Skin epidermis (tissue), 12 donors: ENCODE data around the gene NOB1.
"Not testable (repeated sequence)": the region's sequence is repeated elsewhere in the genome, so short reads cannot be mapped to it uniquely, and the experiment has no call there.

Experiments
- H3K27ac ChIP-seq, 21 experiments: fragments of 200-600 bp; sonication (generic) in 11 of 21; one replicate each; pipeline ENCODE4 v1.5.0; 2020; ENCODE audit warnings: mild to moderate bottlenecking in 3 of 21, inconsistent platforms in 2 of 21, moderate library complexity in 2 of 21
- H3K4me3 ChIP-seq, 7 experiments: fragments of 200-600 bp; sonication (generic) in 2 of 7; one replicate each; pipeline ENCODE4 v1.5.0; 2020; ENCODE audit warnings: inconsistent platforms in 2 of 7, mild to moderate bottlenecking in 2 of 7, moderate library complexity in 1 of 7

The NOB1 gene

DNA sequence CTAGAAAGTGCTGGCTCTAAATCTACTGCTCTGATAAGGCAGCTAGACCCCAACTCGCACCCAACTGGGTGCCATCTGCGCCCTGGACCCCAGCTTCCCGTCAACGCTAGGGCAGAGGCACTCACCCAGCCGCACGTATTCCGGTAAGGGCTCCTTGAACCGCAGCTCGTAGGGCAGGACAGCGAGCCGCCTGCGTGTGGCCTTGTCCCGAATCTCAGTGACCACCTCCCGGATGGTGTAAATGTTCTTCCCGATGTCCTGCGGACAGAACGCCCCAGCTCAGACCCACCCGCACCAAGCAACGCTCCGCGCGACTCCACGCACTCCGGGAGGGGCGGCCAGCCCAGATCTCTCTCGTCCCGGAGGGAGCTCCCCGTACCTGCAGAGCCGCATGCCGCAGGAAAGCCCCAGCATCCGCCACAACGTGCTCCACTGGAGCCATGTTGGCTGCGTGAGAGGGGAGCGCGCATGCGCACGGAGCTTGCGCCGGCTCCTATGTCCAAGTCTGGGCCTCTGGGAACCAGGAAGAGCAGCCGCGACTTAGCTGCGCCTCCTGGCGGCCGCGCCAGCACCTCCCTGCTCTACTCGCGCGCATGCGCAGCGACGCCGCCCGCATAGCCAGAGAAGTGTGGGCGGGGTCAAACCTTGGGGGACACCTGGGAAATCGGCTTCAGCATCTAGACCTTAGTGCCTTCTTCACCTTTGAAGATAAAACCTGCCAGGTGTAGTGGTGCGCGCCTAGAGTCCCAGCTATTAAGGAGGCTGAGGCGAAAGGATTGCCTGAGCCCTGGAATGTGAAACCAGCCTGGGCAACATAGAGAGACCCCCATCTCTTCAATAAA, at the start of gene NOB1:
Gene NOB1, minus strand, starts transcription at position 458 of the 842 bp plus-strand sequence. Its CDS starts 16 bp downstream, at position 442.
- H3K27ac ChIP-seq = peak within 1 kb of the TSS; percentile 47 to 93 (median 86)

DNA sequence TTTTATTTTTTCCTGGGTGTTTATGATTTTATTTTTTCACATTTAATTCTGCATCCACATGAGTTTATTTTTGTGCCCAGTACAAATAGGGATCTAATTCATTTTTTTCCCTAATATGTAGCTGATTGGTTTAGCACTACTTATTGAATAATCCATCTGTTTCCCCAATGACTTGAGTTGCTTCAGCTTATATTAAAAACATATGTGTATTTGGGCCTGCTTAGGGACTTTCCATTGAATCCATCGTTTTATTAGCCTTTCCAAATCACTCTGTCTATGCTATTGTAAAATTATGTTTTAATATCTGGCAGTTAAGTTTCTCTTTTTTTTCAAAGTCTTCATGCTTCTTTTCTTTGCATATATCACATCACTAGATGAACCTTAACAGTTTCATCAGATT, 49.6 kb upstream of the NOB1 start:
- Histone ChIP-seq H3K27ac (peak overlapping the region in 1 of 21 experiments; percentile 8), H3K4me3 (no peak overlapping the region)

More for the DNA sequence above, at the start of gene NOB1:
- peak within 1 kb of the TSS; percentile 70 to 96 (median 80) for H3K4me3 ChIP-seq

DNA sequence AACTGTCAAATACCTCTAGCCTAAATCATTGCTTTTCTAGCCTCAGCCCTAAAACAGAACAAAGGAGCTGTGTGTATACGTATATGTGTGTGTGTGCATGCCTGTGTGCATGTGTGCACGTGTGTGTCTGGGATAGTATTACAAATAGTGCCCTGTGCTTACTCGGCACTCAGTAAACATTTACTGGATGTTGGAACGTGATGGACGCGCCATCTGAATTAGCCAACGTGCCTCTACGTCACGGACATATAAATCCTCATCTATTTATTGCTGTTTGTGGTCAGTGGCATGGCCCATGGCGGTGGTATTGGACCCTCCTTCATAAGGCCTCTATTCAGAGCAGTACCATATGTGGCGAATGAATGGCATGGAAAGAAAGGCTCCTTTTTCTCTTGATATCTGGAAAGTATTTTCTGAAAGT, 44.9 kb upstream of the NOB1 start:
- Histone ChIP-seq H3K27ac (no peak overlapping the region), H3K4me3 (no peak overlapping the region)

DNA sequence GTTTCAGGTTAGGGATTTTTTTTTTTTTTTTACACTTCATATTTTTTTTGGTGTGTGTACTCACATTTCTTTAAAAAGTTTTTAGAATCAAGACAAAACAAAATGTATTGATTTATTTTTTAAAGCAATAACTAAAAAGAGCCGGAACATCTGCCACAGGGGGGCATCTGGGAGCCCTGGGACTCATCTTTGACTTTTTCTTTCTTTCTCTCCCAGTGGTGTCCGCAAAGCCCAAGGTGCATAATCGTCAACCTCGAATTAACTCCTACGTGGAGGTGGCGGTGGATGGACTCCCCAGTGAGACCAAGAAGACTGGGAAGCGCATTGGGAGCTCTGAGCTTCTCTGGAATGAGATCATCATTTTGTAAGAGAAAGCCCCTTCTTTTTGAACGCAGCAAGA, 43.7 kb upstream of the NOB1 start:
- H3K27ac ChIP-seq = no peak overlapping the region
- H3K4me3 ChIP-seq = no peak overlapping the region

DNA sequence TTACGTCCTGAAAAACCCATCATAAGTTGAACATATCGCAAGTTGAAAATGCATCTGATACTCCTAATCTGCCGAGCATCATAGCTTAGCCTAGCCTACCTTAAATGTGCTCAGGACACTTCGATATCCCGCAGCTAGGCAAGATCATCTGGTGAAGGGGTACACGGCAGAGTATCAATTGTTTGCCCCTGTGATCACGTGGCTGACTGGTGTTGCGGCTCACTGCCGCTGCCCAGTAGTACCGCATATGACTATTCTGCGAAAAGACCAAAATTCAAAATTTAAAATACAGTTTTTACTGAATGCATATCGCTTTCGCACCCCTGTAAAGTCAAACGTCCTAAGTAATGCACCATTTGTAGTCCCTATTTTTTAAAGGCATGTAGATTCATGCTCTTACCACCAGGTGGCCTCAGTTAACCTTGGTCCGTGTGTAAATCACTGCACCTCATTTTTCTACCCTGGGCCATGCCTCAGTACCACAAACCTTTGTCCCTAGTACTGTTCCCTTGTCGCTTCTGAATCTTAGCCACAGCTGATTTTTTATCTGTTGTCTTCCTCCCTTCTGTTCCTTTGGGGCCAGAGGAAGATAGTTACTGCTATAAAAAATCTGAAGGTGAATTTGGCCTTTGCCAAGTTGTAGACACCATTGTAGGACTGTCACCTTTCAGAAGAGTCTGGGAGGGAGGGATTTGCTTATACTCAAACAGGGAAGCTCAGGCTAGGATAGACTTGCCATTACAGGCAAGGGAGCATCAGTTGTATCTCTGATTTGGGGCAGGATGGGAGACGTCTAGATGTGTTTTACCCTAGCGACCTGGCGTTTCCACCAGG, 41.8 kb upstream of the NOB1 start:
- Histone ChIP-seq H3K4me3 (no peak overlapping the region), H3K27ac (no peak overlapping the region)

DNA sequence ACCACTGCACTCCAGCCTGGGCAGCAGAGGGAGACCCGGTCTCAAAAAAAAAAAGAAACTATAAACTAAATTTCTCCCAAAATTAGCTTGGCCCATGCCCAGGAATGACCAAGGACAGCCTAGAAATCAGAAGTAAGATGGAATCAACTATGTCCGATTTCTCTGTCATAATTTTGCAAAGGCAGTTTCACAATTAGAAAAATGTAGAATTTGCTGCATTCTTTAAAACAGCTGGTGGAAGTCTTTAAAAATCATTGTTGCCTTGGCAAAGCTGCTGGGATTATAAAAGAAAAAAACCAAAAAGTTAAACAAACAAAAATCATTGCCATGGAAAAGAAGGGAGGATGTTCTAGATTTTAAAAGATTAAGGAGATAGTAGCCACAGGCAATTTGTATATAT, 39.8 kb upstream of the NOB1 start:
- H3K4me3 ChIP-seq = no peak overlapping the region
- no peak overlapping the region for H3K27ac ChIP-seq

DNA sequence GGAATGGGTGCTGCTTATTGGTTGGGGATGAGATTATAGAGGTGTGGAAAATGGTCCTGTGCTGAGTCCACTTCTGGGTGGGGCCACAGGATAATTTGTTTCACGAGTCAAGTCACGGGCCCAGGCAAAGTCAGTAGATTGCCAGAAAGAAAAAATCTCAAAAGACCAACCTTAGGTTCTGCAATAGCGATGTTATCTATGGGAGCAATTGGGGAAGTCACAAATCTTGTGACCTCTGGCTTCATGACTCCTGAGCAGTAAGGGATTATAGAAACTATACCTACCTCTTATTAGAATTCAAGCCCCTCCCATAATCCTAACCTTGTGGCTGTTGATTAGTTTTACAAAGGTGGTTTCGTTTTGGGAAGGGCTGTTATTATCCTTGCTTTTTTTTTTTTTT, 38.8 kb upstream of the NOB1 start:
- Histone ChIP-seq H3K27ac (no peak overlapping the region), H3K4me3 (no peak overlapping the region)

DNA sequence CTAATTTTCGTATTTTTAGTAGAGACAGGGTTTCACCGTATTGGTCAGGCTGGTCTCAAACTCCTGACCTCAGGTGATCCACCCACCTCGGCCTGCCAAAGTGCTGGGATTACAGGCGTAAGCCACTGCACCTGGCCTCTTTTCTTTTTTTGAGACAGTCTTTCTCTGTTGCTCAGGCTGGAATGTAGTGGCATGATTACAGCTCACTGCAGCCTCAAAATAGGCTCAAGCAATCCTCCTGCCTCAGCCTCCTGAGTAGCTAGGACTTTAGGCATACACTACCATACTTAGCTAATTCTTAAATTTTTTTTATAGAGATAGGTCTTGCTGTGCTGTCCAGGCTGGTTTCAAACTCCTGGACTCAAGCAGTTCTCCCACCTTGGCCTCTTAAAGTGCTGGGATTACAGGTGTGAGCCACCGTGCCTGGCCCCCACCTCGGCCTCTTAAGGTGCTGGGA, 36.7 kb upstream of the NOB1 start:
- not testable (repeated sequence) for H3K4me3 ChIP-seq, H3K27ac ChIP-seq

DNA sequence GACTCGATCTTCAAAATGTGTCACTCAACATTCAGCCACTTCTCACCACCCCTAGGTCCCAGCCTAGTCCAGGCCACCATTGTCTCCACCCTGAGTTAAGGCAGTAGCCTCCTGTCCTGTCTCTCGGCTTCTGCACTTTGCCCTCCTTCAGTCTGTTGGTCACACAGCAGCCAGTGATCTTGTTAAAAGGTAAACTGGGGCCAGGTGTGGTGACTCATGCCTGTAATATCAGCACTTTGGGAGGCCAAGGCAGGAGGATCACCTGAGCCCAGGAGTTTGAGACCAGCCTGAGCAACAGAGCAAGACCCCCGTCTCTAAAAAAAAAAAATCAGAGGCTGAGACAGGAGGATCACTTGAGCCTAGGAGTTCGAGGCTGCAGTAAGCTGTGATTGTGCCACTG, 33.2 kb upstream of the NOB1 start:
- H3K4me3 ChIP-seq = no peak overlapping the region
- H3K27ac ChIP-seq = no peak overlapping the region

DNA sequence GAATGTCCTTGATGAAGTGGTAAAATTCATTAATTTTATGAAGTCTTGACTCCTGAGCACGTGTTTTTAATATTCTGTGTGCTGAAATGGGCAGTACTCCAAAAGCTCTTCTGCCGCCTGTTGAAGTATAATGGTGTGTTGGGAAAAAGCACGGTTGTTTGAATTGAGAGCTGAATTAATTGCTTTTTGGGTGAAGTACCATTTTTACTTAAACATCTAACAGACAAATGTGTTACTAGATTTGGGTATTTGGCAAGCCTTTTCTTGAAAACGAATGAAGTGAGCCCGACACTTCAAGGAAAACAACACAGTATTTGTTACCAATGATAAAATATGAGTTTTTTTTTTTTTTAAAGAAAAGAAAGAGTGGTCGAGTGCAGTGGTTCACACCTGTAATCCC, 29.9 kb upstream of the NOB1 start:
- Histone ChIP-seq H3K4me3 (no peak overlapping the region), H3K27ac (no peak overlapping the region)

DNA sequence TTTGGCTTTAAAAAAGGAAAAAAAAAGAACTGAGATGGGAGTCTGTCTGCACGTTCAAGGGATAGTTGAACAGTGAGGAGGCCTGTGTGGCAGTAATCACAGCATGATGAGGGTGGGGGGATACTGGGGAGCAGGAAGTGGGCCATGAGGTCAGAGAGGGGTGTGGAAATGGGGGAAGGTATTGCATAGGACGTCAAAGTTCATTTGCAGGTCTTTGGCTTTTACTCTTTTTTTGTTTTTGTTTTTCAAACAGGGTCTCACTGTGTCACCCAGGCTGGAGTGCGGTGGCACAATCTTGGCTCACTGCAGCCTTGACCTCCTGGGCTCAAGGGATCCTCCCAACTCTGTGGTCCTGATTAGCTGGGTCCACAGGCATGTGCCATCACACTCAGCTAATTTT, 26.4 kb upstream of the NOB1 start:
- H3K4me3 ChIP-seq = no peak overlapping the region
- no peak overlapping the region for H3K27ac ChIP-seq

DNA sequence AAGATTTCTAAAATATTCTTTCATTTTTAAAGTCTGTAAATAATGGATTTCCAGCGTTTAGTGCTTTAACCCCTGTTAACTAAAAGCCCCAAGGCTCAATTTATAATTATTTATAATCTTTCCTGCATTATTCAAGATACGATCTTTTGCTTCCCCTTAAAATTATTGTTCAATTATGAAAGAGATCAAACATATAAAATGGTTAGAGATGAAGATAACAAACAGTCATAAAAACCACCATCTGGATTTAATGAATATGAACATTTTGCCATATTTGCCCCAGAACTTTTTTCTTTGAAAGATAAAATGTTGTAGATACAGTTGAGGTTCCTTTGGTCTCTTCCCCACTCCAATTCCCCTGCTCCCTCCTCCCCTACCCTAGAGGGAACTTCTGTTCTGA, 25.0 kb upstream of the NOB1 start:
- Histone ChIP-seq H3K4me3 (no peak overlapping the region), H3K27ac (no peak overlapping the region)

DNA sequence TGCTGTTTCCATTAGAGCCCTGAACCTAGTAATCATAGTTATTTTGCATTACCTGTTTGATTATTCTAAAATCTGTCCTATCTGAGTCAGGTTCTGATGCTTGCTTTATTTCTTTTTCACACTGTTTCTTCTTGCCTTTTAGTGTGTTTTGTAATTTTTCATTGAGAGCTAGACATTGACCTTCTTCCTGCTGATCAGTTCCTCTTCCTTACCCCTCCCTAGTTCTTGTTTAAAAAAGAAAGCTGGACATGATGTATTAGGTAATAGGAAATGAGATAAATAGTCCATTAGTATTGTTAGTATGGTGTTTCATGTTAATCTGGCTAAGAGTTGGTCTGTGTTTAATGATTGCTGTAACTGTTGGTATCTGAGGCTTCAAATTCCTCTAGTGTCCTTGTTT, 20.8 kb upstream of the NOB1 start:
- H3K27ac ChIP-seq = no peak overlapping the region
- H3K4me3 ChIP-seq = no peak overlapping the region

DNA sequence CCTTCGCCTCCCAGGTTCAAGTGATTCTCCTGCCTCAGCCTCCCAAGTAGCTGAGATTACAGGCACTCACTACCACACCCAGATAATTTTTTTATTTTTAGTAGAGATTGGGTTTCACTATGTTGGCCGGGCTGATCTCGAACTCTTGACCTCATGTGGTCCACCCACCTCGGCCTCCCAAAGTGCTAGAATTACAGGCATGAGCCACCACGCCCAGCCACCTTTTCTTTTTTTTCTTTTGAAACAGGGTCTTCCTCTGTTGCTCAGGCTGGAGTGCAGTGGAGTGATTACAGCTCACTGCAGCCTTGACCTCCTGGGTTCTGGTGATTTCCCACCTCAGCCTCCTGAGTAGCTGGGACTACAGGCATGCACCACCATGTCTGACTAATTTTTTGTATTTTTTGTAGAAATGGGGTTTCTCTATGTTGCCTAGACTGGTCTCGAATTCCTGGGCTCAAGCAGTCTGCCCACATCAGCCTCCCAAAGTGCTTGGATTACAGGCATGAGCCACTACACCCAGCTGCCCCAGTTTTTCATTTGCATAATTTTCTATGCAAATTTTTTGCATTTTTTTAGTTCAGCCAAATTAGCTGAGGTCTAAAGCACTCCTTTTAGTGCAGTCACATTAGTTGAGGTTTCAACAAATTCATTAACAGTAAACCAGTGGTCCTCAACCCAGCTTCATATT, 18.7 kb upstream of the NOB1 start:
- Histone ChIP-seq H3K27ac (no peak overlapping the region), H3K4me3 (no peak overlapping the region)

DNA sequence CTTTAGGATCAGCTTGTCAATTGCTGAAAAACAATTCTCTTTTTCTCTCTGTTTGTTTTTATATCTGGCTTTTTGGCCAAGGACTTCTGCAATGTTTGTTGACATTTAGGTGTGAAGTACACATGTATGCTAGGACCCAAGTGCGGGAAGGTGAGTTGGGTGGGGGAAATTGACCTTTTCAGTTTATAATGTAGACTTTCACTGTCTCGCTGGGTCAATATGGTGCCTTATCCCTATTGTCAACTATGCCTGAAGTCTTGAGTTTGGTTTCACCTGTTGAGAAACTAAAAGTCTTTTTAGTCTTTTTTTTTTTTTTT, 16.9 kb upstream of the NOB1 start:
- H3K4me3 ChIP-seq = no peak overlapping the region

DNA sequence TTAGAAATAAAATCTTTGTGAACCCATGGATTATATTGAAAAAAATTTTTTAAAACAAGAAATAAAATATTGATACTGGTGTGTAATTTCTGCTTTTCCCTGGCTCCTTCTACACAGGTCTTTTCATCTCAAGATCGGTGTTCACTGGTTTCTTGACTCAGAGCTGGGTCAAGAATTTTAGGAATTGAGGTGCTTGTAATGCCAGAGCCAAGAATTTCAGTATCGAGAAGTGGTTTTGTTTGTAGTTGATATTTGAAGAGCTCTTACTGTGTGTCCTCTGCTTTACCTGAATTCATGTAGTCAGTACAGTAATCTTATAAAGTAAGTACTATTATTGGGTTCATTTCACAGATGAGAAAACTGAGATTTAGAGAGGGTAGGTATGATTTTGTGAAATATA, 14.7 kb upstream of the NOB1 start:
- Histone ChIP-seq H3K4me3 (no peak overlapping the region), H3K27ac (no peak overlapping the region)

More for the DNA sequence above, 16.9 kb upstream of the NOB1 start:
- H3K27ac ChIP-seq = no peak overlapping the region

DNA sequence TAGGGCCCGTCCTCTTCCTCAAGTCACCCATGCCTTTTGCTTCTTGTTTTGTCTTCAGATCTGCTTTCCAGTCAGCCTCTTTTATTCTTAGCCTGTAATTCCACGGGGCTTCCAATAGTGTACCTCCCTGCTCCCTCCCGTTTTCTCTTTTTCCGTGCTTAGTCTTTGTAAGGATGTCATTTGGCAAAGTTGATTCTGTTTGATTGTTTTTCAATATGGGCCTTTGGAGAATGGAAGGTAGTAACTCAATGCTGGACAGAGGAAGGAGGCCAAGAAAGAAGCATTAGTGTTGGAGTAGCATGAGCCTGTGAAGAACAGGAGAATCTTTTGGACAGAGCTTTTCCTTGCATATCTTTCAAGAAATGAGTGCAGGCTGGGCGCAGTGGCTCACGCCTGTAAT, 13.9 kb upstream of the NOB1 start:
- Histone ChIP-seq H3K27ac (no peak overlapping the region), H3K4me3 (no peak overlapping the region)

DNA sequence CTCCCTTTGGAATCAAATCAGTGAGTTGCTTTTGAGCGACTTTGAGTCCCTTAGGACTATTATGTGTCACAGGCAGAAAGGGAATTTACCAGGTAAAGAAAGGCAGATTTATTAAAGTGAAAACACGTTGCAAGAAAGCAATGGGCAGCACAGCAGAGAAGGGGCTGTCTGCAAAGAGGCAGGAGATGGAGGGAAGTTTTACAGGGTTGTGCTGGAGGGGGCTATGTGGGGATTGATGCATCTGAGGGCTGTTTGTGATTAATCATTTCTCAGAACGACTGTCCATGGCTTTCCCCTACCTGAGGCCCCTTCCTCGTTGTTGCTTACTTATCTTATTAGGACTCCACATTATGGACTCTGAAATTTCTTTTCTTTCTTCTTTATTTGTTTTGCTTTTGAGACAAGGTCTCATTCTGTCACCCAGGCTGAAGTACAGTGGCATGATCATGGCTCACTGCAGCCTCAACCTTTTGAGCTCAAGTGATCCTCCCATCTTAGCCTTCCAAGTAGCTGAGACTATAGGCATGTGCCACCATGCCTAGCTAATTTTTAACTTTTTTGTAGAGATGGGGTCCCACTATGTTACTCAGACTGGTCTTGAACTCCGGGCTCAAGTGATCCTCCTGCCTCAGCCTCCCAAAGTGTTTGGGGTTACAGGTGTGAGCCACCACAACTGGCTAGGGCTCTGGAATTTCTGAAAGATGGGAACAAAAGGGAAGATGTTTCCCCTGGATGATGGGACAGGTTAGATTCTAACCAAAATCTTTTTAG, 12.9 kb upstream of the NOB1 start:
- no peak overlapping the region for H3K27ac ChIP-seq
- no peak overlapping the region for H3K4me3 ChIP-seq

DNA sequence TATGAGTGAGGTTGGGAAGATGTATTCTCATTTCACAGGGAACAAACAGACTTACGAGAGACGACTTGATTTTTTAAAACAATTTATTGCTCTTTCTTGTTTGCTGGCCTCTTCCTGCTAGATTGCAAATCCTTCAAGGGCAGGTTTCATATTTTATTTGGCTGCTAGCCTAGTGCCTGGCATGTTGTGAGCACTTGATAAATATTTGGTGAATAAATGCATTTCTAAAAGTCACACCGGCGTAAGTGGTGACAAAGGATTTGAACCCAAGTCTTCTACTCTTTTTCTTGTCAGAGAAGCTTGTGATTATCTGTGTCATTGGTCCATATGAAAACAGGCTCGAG, 8.8 kb upstream of the NOB1 start:
- H3K27ac ChIP-seq = peak overlapping the region in 10 of 21 experiments; percentile 83 to 95 (median 91)
- H3K4me3 ChIP-seq = peak overlapping the region in 1 of 7 experiments; percentile 81
